Prostate gland (tissue), 2 donors: ENCODE measurements around the gene KRT7.

Experiments used
- POLR2AphosphoS5 ChIP-seq: sonication (generic); formaldehyde crosslinking; IDR thresholded peaks from one replicate; pipeline ENCODE4 v1.6.1; 2017; ENCODE audit warnings: antibody characterized with exemption
- TF ChIP-seq, protein P1 (sequence below), 4 experiments: fragments of 200-600 bp in 2 of 4; fragments of 450-650 bp in 2 of 4; sonication (generic) in 2 of 4; IDR thresholded peaks; 1 replicate in 3 of 4; 2 replicates in 1 of 4; pipeline ENCODE4 v1.5.1; 2016 to 2019; ENCODE audit warnings: antibody characterized with exemption in 4 of 4, mild to moderate bottlenecking in 2 of 4, moderate library complexity in 2 of 4

DNA sequence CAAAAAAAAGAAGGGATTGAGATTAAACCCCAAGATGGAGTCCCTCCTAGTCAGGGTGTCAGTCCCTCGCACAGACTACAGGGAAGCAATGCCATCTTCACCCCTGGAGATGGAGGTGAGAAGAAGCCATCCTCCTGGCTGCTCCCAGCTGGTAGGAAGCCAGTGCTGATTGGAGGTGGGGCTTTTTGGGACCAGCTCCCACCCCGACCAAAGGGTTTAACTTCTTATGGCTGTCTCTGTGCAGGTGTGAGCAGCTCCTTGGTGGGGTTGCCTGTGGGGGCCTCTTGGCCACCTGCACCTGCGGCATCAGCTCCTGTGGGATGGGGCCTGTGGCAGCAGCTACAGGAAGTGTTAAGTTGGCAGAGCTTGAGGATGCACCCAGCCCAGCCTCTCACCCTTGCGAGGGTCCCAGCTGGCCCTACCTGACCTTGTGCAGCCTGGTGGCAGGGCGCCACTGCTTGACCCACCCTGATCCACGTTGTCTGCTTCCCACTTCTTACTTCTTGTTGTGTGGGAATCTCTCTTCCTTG, 37.6 kb downstream of the KRT7 start:
- TF ChIP-seq, protein P1, sequence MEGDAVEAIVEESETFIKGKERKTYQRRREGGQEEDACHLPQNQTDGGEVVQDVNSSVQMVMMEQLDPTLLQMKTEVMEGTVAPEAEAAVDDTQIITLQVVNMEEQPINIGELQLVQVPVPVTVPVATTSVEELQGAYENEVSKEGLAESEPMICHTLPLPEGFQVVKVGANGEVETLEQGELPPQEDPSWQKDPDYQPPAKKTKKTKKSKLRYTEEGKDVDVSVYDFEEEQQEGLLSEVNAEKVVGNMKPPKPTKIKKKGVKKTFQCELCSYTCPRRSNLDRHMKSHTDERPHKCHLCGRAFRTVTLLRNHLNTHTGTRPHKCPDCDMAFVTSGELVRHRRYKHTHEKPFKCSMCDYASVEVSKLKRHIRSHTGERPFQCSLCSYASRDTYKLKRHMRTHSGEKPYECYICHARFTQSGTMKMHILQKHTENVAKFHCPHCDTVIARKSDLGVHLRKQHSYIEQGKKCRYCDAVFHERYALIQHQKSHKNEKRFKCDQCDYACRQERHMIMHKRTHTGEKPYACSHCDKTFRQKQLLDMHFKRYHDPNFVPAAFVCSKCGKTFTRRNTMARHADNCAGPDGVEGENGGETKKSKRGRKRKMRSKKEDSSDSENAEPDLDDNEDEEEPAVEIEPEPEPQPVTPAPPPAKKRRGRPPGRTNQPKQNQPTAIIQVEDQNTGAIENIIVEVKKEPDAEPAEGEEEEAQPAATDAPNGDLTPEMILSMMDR (IDR thresholded peaks at IDR 0.05), result no peak
- no peak for TF ChIP-seq POLR2AphosphoS5
